ENCODE measurements around the gene PHYHD1.

The PHYHD1 gene

DNA sequence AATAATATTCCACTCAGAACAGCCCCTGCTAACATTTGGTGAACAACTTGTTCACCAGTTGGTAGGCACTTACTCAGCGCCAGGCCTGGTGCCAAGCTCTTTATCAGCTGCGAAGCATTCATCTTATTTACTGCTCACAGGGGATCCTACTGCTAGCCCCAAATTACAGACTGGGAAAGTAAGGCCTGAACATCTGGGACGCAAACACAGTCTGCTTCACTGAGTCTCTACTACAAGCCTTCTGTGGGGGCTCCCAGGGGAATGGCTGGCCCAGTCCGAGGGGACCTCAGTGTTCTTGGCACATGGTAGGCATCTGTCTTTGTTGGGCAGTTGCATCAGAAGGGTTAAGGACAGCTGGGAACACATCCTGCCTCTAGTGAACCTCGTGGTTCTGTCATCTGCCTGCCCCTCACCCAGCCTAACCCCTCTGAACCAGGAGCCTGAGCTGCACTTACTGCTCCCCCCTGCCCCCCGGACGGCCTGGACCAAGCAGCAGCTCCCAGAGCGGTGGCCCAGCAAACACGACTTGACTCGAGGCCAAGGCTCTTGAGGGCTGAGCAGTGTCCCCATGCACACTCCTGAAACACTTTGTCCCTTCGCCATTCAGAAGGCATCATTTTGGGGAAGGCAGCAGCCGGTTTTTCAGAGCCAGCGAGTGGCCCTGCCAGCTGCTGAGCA is at the start of gene PHYHD1:
Gene PHYHD1 (plus strand): TSS at position 602 of the 678 bp plus-strand sequence. CDS start 1,342 bp downstream, outside the sequence.
- DNase-seq (ENCODE audit: low spot score) = peak; percentile 47

GRCh38 chr9:128877852-128878251 is 42.9 kb upstream of the PHYHD1 start:
- DNase-seq (ENCODE audit: low spot score) = no peak

DNA sequence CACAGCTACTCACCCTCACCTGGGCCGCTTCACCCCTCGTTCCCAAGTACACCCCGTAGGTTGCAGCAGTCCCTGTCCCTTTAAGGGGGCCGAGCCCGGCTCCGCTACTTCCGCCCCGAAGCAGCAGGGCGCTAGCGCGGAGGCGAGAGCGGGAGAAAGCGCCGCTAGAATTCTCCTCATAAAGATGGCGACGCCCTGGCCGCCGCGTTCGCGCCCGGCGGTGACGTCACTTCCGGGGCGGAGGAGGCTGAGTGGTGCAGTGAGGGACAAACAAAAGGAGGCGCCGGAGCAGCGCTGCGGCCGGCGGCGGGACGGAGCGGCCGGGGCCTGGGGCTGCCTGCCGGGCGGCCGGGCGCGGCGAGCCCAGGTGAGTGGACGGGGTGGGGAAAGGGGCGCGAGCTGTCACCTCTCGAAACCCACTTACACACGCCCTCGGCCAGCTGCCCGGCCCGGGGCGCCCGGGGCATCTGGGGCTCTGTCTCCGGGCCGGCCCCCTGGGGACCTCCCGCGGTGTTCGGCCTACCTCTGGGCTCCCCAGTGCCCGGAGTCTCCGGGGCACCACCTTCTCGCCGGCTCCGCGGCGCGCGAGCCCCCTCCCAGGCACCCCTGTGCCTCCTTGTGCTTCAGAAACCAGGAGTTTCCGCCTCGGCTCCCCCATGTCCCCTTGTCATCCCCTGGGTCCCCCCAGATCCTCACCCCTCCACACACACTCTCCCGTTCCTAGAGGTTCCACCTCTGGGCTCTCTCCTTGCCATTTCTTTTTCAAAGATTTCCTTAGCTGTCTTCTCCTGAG is 38.7 kb upstream of the PHYHD1 start, which contains the start of the genes KYAT1 and LRRC8A:
Gene KYAT1 (minus strand): TSS at position 67 of the 793 bp plus-strand sequence. CDS start 36,545 bp downstream, outside the sequence.
Gene LRRC8A (plus strand): TSS at position 250 of the 793 bp plus-strand sequence. CDS start 25,032 bp downstream, outside the sequence.
- peak; percentile 97 for DNase-seq (ENCODE audit: low spot score)

GRCh38 chr9:128882677-128883603 is 37.8 kb upstream of the PHYHD1 start:
- DNase-seq (ENCODE audit: low spot score) = peak; percentile 30

- DNase-seq (ENCODE audit: low spot score) = no peak
Measured at GRCh38 chr9:128884164-128884563, 36.6 kb upstream of the PHYHD1 start.

- DNase-seq (ENCODE audit: low spot score) = no peak
Measured at GRCh38 chr9:128885376-128885775, 35.4 kb upstream of the PHYHD1 start.

- no peak for DNase-seq (ENCODE audit: low spot score)
Measured at GRCh38 chr9:128885798-128886197, 35.0 kb upstream of the PHYHD1 start.

DNA sequence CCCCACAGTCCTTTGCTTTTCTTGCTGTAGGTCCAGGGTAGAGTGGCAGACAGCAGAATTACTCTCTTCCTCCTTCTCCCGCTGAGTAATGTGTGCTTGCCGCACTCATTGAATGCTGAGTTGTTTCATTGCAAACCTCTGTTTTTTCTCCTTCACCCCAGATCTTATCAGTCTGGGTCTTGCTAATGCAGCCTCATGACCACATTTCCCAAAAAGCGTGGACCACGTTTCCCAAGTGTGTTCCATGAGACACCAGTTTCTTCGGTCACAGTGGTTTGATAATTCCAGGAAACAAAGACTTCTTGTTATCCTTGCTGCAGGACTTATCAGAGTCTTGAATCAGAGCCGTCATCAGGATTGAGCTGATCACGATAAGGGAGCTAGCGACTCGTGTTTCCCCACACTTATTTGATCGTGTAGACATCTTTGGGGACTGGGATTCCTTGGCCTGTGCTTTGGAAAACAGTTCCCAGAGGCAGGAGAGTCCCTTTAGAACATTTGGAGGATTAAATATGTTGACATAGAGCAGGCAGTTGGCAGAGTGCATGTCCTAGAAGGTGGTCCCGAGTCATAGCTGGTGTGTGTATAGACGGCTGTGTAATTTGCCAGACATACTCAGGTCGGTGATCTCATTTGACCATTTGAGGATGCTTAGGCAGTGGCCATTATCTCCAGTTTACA is 34.4 kb upstream of the PHYHD1 start:
- DNase-seq (ENCODE audit: low spot score) = no peak

GRCh38 chr9:128887049-128887448 is 33.7 kb upstream of the PHYHD1 start:
- DNase-seq (ENCODE audit: low spot score) = no peak

GRCh38 chr9:128887914-128888350 is 32.9 kb upstream of the PHYHD1 start:
- no peak for DNase-seq (ENCODE audit: low spot score)

DNA sequence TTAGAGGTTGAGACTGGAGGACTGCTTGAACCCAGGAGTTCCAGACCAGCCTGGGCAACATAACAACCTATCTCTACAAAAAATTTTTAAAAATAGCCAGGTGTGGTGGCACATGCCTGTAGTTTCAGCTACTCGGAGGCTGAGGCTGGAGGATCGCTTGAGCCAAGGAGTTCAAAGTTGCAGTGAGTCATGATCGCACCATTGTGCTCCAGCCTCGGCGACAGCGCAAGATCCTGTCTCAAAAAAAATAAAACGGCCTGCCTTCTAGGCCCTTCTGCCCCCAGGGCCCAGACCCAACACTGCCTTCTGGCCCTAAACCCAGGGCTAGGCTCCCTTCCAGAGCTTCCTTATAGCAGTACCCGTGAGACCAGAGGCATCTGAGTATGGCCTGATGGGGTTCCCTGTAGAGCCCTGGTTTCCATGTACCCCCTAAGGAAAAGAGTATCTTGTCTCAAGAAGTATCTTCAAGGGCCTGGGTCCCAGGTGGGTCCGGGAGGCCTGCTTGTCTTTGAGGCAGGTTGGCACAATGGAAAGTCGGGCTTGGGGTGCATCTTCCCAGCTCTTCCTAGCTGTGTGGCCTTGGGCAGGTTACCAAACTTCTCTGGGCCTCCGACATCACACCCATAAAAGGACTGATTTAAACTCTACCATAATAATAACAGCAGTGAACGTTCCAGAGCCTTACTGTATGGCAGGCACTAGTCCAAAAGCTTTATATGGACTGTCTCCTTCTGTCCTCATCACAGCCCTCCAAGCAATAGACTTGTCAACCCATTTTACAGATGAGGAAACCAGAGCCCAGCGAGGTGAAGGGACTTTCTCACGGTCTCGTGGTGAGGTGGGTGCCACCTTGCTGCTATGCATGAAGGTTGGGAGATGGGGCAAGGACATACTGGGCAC is 29.2 kb upstream of the PHYHD1 start:
- DNase-seq (ENCODE audit: low spot score) = no peak

- DNase-seq (ENCODE audit: low spot score) = peak; percentile 95
Measured at GRCh38 chr9:128892221-128892921, 28.4 kb upstream of the PHYHD1 start.

DNA sequence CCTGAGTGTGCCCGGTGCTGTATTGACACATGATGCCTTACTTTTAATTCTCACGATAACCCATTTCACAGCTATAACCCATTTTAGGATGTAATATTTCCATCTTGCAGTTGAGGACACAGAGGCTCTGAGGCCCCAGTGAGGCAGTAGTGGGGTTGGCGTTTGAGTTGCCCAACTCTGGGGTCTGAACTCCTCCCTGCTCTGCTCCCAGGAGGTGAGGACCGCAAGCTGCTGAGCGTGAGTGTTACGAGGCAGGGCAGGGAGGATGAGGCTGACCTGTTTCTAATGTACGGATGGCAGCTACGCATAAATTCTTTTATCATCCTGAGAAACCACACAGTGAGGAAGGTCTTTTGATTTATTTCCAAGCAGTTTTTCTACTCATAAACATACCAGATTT is 27.4 kb upstream of the PHYHD1 start:
- no peak for DNase-seq (ENCODE audit: low spot score)

DNA sequence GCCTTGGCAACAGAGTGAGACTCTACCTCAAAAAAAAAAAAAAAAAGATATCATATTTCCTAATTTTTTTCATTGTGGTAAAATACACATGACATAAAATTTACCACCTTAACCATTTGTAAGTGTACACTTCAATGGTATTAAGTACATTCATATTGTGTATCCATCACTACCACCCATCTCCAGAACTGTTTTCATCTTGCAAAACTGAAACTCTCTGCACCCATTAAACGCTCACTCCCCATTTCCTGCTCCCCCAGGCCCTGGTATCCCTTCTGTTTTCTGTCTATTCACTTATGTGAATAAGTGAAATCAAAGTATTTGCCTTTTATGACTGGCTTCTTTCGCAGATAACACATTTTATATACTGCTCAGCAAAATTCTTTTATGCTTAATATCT is 26.0 kb upstream of the PHYHD1 start:
- DNase-seq (ENCODE audit: low spot score) = no peak

DNA sequence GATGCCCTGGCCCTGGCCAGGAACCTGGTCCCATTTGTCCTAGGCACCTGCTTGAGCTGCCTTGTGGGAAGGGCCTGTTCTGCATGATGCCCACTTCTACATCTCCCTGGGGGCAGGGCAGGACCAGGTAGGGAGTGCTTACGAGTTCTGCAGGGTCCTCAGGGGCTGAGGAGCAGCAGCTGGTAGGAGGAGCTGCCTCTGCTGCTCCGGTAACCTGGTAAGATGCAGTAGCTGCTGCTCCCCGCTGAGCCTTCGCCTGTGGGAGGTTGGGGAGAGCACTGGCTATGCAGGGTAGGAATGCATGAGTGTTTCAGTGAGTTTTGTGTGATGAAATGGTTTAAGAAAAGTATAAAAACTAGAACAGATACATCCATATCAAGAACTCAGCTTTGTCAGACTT is 25.2 kb upstream of the PHYHD1 start:
- DNase-seq (ENCODE audit: low spot score) = no peak

- no peak for DNase-seq (ENCODE audit: low spot score)
Measured at GRCh38 chr9:128898382-128898781, 22.4 kb upstream of the PHYHD1 start.

- DNase-seq (ENCODE audit: low spot score) = no peak
Measured at GRCh38 chr9:128898845-128899565, 21.8 kb upstream of the PHYHD1 start.

DNA sequence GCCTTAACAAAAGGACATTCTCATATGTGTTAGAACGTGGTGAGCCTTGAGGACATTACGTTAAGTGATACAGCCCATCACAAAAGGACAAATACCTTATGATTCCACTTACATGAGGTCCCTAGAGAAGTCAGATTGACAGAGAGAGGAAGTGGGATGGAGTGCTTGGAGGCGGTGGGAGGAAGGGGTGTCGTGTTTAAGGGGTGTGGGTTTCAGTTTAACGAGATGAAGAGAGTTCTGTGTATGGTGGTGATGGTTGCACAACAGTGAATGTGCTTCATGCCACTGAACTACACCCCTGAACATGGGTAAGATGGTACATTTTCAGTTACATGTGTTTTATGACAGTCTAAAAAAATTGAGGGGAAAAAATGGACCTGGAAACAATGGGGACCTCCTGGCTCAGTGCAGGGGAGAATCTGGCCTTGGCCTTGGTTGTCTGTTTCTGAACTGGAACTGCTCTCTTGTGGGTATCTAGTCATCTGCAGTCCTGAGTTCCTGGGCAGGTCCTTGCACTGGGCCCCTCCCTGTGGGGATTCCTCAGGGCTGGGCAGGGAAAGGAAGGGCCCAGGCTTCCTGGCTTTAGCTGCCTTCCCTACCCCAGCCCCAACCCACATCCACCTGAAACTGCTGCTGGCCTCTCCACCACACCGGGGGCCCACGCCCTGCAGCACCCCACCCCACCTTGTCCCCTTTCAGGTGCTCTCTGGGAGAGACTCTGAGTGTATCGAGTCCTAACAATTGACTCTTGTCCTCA is 21.0 kb upstream of the PHYHD1 start:
- DNase-seq (ENCODE audit: low spot score) = no peak
